ENCODE results near the gene PTPRR. TPM values are rescaled to one million over a fixed set of nuclear protein-coding genes. Genes with fewer than 3 reads are reported as not detected.

Gene PTPRR
- total and polyA plus RNA-seq, 2 donors (not counting 3 experiments of a cell fraction or from before 2014, with no cell fraction given), result 0.46 to 1.1 TPM

GRCh38 chr12:70919597-70920035 lies 922 bp downstream of the PTPRR start:
- TF ChIP-seq MAX (IDR thresholded peaks at IDR 0.05; ENCODE audit: insufficient read depth, insufficient read length) (no peak), POLR2AphosphoS5 (IDR thresholded peaks at IDR 0.05; ENCODE audit: insufficient read depth, low read depth, low read length) (no peak), FOS (IDR thresholded peaks at IDR 0.05; ENCODE audit: borderline replicate concordance, insufficient read depth, low read length) (no peak), GATA2 (IDR thresholded peaks at IDR 0.05; ENCODE audit: insufficient read depth, insufficient read length, low read depth, low read length) (no peak), JUN (IDR thresholded peaks at IDR 0.05; ENCODE audit: borderline replicate concordance, insufficient read depth, insufficient read length, low read depth) (no peak), EZH2 (IDR thresholded peaks at IDR 0.05; ENCODE audit: borderline replicate concordance, low read depth, low read length, severe bottlenecking) (no peak), POLR2A (IDR thresholded peaks at IDR 0.05; ENCODE audit: low read depth, low read length) (no peak), CTCF (IDR thresholded peaks at IDR 0.05; ENCODE audit: extremely low read depth in 1 of 2, insufficient read depth in 1 of 2, low read depth in 1 of 2, low read length in 2 of 2) (no peak), MYC (IDR thresholded peaks at IDR 0.05; ENCODE audit: low read depth, low read length) (no peak)
- ChIA-PET POLR2A (no interaction called here), CTCF (no interaction called here)
- FAIRE-seq, result no peak
- no TSS peak for BruUV-seq (replicated peaks)
- Histone ChIP-seq H3K4me1 (ENCODE audit: control insufficient read depth, extremely low read depth, insufficient read depth, low read length) (no peaks in the 10 kb centered on the region), H2AFZ (ENCODE audit: low read depth, low read length) (no peak overlapping the region), H3K27ac (ENCODE audit: insufficient read depth, low read depth, low read length) (no peak overlapping the region), H3K4me2 (ENCODE audit: insufficient read depth, low read length) (no peak overlapping the region), H3K9me3 (replicated peaks; ENCODE audit: control insufficient read depth, insufficient read depth, low read length) (no peaks in the 10 kb centered on the region), H3K4me3 (replicated peaks in 1 of 3; ENCODE audit: insufficient read depth in 1 of 3, low read depth in 1 of 3, low read length in 3 of 3) (no peak overlapping the region), H3K36me3 (ENCODE audit: control insufficient read depth in 2 of 2, extremely low read depth in 1 of 2, insufficient read depth in 2 of 2, low read length in 2 of 2) (no peaks in the 10 kb centered on the region), H3K9ac (replicated peaks; ENCODE audit: extremely low read depth, insufficient read depth, low read length) (no peak overlapping the region), H3K27me3 (ENCODE audit: control insufficient read depth in 2 of 2, insufficient read depth in 2 of 2, low read length in 2 of 2) (peaks cover 6 to 12% of the 10 kb centered on the region in 2 experiments), H3K79me2 (ENCODE audit: control insufficient read depth, insufficient read depth, low read length) (no peaks in the 10 kb centered on the region), H3K9me1 (replicated peaks; ENCODE audit: control insufficient read depth, extremely low read depth, insufficient read depth, low read length) (no peaks in the 10 kb centered on the region), H4K20me1 (replicated peaks; ENCODE audit: control insufficient read depth, extremely low read depth, insufficient read depth, low read length) (no peaks in the 10 kb centered on the region)
- no peak for DNase-seq (ENCODE audit: low read depth, low spot score)
- intact Hi-C loops (cut with micrococcal nuclease), result no loop called here
- dilution Hi-C loops (cut with MboI; ENCODE audit: extremely low pct_ligation_motif_present, low sequenced_read_pairs), result no loop called here
